ENCODE results near the gene MAN1A1. TPM values are rescaled to one million over a fixed set of nuclear protein-coding genes. Genes with fewer than 3 reads are reported as not detected.

The MAN1A1 gene
- polyA plus RNA-seq, 1 donor (not counting 4 experiments of a cell fraction or from before 2014, with no cell fraction given) = 20.2 TPM

DNA sequence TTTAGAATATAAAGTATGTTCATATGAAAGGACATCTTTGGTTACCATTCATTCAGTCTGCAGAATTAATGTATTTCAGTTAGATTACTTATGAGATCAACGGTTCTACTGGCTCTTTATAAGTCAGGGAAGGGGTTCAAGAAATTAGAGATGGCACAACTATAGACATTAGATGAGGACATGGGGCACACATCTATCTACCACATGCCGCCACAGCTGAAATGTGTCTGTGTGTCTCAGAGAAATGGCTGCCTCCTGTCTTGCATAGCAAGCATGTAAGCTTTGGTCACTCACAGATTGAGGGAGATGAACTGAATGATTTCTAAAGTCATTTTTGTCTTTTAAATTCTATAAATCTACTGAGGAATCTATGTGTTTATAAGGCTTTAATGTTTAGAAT lies 142.2 kb downstream of the MAN1A1 start:
- H4K20me1 ChIP-seq (ENCODE audit: control insufficient read depth, extremely low read depth, insufficient read depth, low read length) = no peaks in the 10 kb centered on the region
- no peak overlapping the region for H2AFZ ChIP-seq (ENCODE audit: control insufficient read depth, low read length)
- H3K9ac ChIP-seq (ENCODE audit: control insufficient read depth, extremely low read depth, insufficient read depth, low read length) = no peak overlapping the region
- H3K4me2 ChIP-seq (ENCODE audit: control insufficient read depth, extremely low read depth, insufficient read depth, low read depth, low read length) = no peak overlapping the region
- no peaks in the 10 kb centered on the region for H3K27me3 ChIP-seq (ENCODE audit: control insufficient read depth, extremely low read depth, insufficient read depth, low read length)
- H3K4me3 ChIP-seq (ENCODE audit: control insufficient read depth in 2 of 3, extremely low read depth in 1 of 3, insufficient read depth in 2 of 3, low read depth in 1 of 3, low read length in 3 of 3) = no peak overlapping the region
- no peaks in the 10 kb centered on the region for H3K36me3 ChIP-seq (ENCODE audit: control insufficient read depth in 2 of 2, extremely low read depth in 1 of 2, insufficient read depth in 2 of 2, low read length in 2 of 2)
- H3K27ac ChIP-seq (ENCODE audit: control insufficient read depth, insufficient read depth, low read length) = no peak overlapping the region
- no peaks in the 10 kb centered on the region for H3K79me2 ChIP-seq (ENCODE audit: control insufficient read depth, insufficient read depth, low read length)
- no peak for FAIRE-seq
- DNase-seq (ENCODE audit: low read depth, low spot score) = no peak
- no peak for TF ChIP-seq EZH2 (IDR thresholded peaks at IDR 0.05; ENCODE audit: low read length)
- TF ChIP-seq CTCF (optimal IDR thresholded peaks at IDR 0.05 in 1 of 3, IDR thresholded peaks at IDR 0.05 in 1 of 3, conservative IDR thresholded peaks at IDR 0.05 in 1 of 3; ENCODE audit: extremely low read depth in 1 of 3, insufficient read depth in 2 of 3, low read length in 3 of 3) = no peak
- dilution Hi-C loops (cut with MboI; ENCODE audit: extremely low pct_ligation_motif_present, low sequenced_read_pairs) = no loop called here
- no peaks in the 10 kb centered on the region for H3K9me3 ChIP-seq (ENCODE audit: control insufficient read depth, low read depth, low read length)
- no peaks in the 10 kb centered on the region for H3K9me1 ChIP-seq (ENCODE audit: control insufficient read depth, extremely low read depth, insufficient read depth, low read length)
- no peaks in the 10 kb centered on the region for H3K4me1 ChIP-seq (ENCODE audit: control insufficient read depth, extremely low read depth, insufficient read depth, low read length)

DNA sequence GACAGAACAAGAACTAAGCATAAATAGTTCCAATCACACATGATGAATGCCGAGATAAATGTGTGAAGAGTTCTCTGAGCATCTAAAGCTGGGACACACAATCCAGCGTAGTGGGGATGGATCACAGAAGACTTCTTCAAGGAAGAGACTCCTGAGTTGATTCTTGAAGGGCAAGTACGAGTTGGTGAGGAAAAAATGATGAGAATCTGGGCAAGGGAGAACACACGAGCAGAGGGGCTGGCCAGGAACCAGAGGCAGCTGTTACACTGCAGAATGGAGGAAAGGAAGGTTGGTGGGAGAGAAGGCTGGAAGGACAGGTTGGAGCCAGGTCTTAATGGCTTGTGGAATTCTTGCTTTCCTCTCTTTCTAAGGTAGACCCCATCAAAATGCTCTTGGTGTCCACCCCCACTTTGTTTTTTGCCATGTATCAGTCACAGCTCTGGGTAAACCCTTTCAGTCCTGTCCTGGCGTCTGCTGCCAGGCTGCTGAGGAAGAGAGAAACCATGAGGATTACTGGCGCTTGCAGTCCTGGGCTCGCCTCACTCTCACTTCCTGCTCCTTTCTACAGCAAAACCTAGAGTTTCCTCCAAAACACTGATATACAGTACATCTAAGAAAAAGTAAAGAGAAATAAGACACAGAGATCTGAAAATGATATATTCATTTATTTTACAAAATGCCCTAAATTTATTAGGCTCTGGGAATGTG lies 143.5 kb downstream of the MAN1A1 start:
- Histone ChIP-seq H3K4me2 (ENCODE audit: control insufficient read depth, extremely low read depth, insufficient read depth, low read depth, low read length) (no peak overlapping the region), H3K4me3 (ENCODE audit: control insufficient read depth in 2 of 3, extremely low read depth in 1 of 3, insufficient read depth in 2 of 3, low read depth in 1 of 3, low read length in 3 of 3) (no peak overlapping the region), H3K79me2 (ENCODE audit: control insufficient read depth, insufficient read depth, low read length) (no peaks in the 10 kb centered on the region), H4K20me1 (ENCODE audit: control insufficient read depth, extremely low read depth, insufficient read depth, low read length) (no peaks in the 10 kb centered on the region), H2AFZ (ENCODE audit: control insufficient read depth, low read length) (no peak overlapping the region), H3K4me1 (ENCODE audit: control insufficient read depth, extremely low read depth, insufficient read depth, low read length) (no peaks in the 10 kb centered on the region), H3K27ac (ENCODE audit: control insufficient read depth, insufficient read depth, low read length) (no peak overlapping the region), H3K9ac (ENCODE audit: control insufficient read depth, extremely low read depth, insufficient read depth, low read length) (no peak overlapping the region), H3K9me1 (ENCODE audit: control insufficient read depth, extremely low read depth, insufficient read depth, low read length) (no peaks in the 10 kb centered on the region), H3K9me3 (ENCODE audit: control insufficient read depth, low read depth, low read length) (no peaks in the 10 kb centered on the region), H3K36me3 (ENCODE audit: control insufficient read depth in 2 of 2, extremely low read depth in 1 of 2, insufficient read depth in 2 of 2, low read length in 2 of 2) (peaks cover 0 to 2% of the 10 kb centered on the region in 2 experiments), H3K27me3 (ENCODE audit: control insufficient read depth, extremely low read depth, insufficient read depth, low read length) (no peaks in the 10 kb centered on the region)
- dilution Hi-C loops (cut with MboI; ENCODE audit: extremely low pct_ligation_motif_present, low sequenced_read_pairs) = no loop called here
- FAIRE-seq (no peak), DNase-seq (ENCODE audit: low read depth, low spot score) (no peak)
- no peak for TF ChIP-seq CTCF (optimal IDR thresholded peaks at IDR 0.05 in 1 of 3, IDR thresholded peaks at IDR 0.05 in 1 of 3, conservative IDR thresholded peaks at IDR 0.05 in 1 of 3; ENCODE audit: extremely low read depth in 1 of 3, insufficient read depth in 2 of 3, low read length in 3 of 3)
- TF ChIP-seq EZH2 (IDR thresholded peaks at IDR 0.05; ENCODE audit: low read length) = no peak

Data from keratinocyte (primary cell).